ENCODE data around the gene GTF3C1.
"Not testable (repeated sequence)": the region's sequence is repeated elsewhere in the genome, so short reads cannot be mapped to it uniquely, and the experiment has no call there.

Gene GTF3C1

GRCh38 chr16:27439271-27440018 lies 110.3 kb downstream of the GTF3C1 start:
- no peak for DNase-seq

- no peak for DNase-seq
These were observed 111.8 kb downstream of the GTF3C1 start for GRCh38 chr16:27437946-27438345.

- DNase-seq = no peak
These were observed 112.6 kb downstream of the GTF3C1 start for GRCh38 chr16:27436921-27437650.

- DNase-seq = no peak
These were observed 113.6 kb downstream of the GTF3C1 start for GRCh38 chr16:27436065-27436464.

GRCh38 chr16:27435146-27435545 lies 114.6 kb downstream of the GTF3C1 start:
- DNase-seq = not testable (repeated sequence)

- no peak for DNase-seq
These were observed 115.3 kb downstream of the GTF3C1 start for GRCh38 chr16:27434141-27435051.

- no peak for DNase-seq
These were observed 116.1 kb downstream of the GTF3C1 start for GRCh38 chr16:27433636-27434035.

- DNase-seq = not testable (repeated sequence)
These were observed 116.5 kb downstream of the GTF3C1 start for GRCh38 chr16:27433191-27433590.

- DNase-seq = no peak
These were observed 117.2 kb downstream of the GTF3C1 start for GRCh38 chr16:27432558-27432957.

GRCh38 chr16:27431773-27432532 lies 117.8 kb downstream of the GTF3C1 start:
- DNase-seq = no peak

GRCh38 chr16:27430923-27431484 lies 118.7 kb downstream of the GTF3C1 start:
- DNase-seq = no peak

GRCh38 chr16:27430512-27430911 lies 119.2 kb downstream of the GTF3C1 start:
- DNase-seq = no peak

GRCh38 chr16:27429981-27430441 lies 119.7 kb downstream of the GTF3C1 start:
- DNase-seq = no peak

GRCh38 chr16:27429330-27429871 lies 120.3 kb downstream of the GTF3C1 start:
- DNase-seq = no peak

- DNase-seq = no peak
These were observed 121.5 kb downstream of the GTF3C1 start for GRCh38 chr16:27428026-27428785.

- DNase-seq = no peak
These were observed 122.2 kb downstream of the GTF3C1 start for GRCh38 chr16:27427538-27427937.

GRCh38 chr16:27426423-27427408 lies 123.0 kb downstream of the GTF3C1 start:
- no peak for DNase-seq

- DNase-seq = no peak
These were observed 123.8 kb downstream of the GTF3C1 start for GRCh38 chr16:27425961-27426360.

- no peak for DNase-seq
These were observed 124.8 kb downstream of the GTF3C1 start for GRCh38 chr16:27424772-27425498.

Measured in COR-L47 (cell line).